Thyroid gland (tissue), 4 donors: ENCODE measurements around the gene HPS5.

ENCODE experiments used
- POLR2A ChIP-seq, 2 donors: fragments of 450-650 bp; IDR thresholded peaks; one replicate each; pipeline ENCODE4 v1.6.1; 2017; ENCODE audit warnings: antibody characterized with exemption in 2 of 2, mild to moderate bottlenecking in 2 of 2, moderate library complexity in 1 of 2
- TF ChIP-seq, protein P1 (sequence below), 6 experiments: fragments of 200-600 bp in 3 of 6; fragments of 450-650 bp in 3 of 6; sonication (generic) in 3 of 6; IDR thresholded peaks; one replicate each; pipeline ENCODE4 v1.5.1; 2016 to 2019; ENCODE audit warnings: antibody characterized with exemption in 6 of 6, mild to moderate bottlenecking in 2 of 6, inconsistent platforms in 1 of 6, moderate library complexity in 1 of 6

DNA sequence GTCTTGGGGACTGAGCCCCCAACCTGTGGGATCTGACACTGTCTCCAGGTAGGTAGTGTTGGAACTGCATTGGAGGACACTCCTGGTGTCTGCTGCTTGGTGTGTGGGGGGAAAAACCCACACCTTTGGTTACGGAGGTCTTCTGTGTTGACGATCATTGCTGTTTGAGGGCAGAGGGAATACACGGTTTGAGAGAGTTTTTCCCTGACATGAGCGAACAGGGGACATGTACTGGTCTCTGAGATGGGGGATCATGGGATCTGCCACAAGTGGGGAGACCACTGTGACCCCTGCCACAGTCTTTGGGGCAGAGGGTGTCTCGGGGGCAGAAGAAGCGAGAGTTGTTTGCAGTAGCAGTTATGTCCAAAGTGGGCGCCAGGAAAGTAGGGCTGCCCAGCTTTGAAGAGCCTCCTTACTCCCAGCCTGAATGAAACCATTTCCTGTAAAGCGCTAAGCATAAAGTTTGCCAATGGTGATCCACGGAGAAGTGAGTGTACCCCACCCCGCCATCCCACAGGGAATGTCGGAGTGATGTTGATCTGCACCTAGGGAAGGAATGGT lies 68.1 kb downstream of the HPS5 start:
- TF ChIP-seq POLR2A (IDR thresholded peaks at IDR 0.05) = no peak
- TF ChIP-seq, protein P1, sequence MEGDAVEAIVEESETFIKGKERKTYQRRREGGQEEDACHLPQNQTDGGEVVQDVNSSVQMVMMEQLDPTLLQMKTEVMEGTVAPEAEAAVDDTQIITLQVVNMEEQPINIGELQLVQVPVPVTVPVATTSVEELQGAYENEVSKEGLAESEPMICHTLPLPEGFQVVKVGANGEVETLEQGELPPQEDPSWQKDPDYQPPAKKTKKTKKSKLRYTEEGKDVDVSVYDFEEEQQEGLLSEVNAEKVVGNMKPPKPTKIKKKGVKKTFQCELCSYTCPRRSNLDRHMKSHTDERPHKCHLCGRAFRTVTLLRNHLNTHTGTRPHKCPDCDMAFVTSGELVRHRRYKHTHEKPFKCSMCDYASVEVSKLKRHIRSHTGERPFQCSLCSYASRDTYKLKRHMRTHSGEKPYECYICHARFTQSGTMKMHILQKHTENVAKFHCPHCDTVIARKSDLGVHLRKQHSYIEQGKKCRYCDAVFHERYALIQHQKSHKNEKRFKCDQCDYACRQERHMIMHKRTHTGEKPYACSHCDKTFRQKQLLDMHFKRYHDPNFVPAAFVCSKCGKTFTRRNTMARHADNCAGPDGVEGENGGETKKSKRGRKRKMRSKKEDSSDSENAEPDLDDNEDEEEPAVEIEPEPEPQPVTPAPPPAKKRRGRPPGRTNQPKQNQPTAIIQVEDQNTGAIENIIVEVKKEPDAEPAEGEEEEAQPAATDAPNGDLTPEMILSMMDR (IDR thresholded peaks at IDR 0.05) = no peak
